Lung (tissue), 13 donors: ENCODE data around the gene TERB2. TPM values are rescaled to one million over a fixed set of nuclear protein-coding genes. Genes with fewer than 3 reads are reported as not detected.

Experiments used
- ATAC-seq: fragments of 200-7000 bp; cut with Tn5 transposase; one replicate; pipeline ENCODE4 v1.9.1; 2020; ENCODE audit warnings: moderate number of reproducible peaks; ENCODE audit not compliant: insufficient read depth, low FRiP score
- DNase-seq, 3 donors: peaks; one replicate each; pipeline ENCODE4 v3.0.0-alpha.2; 2013 to 2017
- H3K27ac ChIP-seq, 2 donors: one replicate each; pipeline ENCODE4 v1.5.1; 2013; ENCODE audit warnings: mild to moderate bottlenecking in 2 of 2, moderate library complexity in 2 of 2, control low read depth in 1 of 2, inconsistent platforms in 1 of 2, low read depth in 1 of 2, low read length in 1 of 2
- H3K27me3 ChIP-seq, 3 donors: one replicate each; pipeline ENCODE4 v1.5.1; 2013; ENCODE audit warnings: low read length in 2 of 3; ENCODE audit not compliant: control insufficient read depth in 3 of 3, insufficient read depth in 3 of 3
- H3K36me3 ChIP-seq, 4 donors: one replicate each; pipeline ENCODE4 v1.5.1; 2013; ENCODE audit warnings: low read length in 4 of 4, mild to moderate bottlenecking in 1 of 4, moderate library complexity in 1 of 4; ENCODE audit not compliant: control insufficient read depth in 4 of 4, insufficient read depth in 4 of 4
- H3K4me1 ChIP-seq, 5 donors: one replicate each; pipeline ENCODE4 v1.5.1; 2013; ENCODE audit warnings: low read length in 5 of 5, mild to moderate bottlenecking in 2 of 5, moderate library complexity in 1 of 5; ENCODE audit not compliant: control insufficient read depth in 5 of 5, insufficient read depth in 5 of 5
- H3K4me3 ChIP-seq: one replicate; pipeline ENCODE4 v1.5.1; 2013; ENCODE audit warnings: mild to moderate bottlenecking, control low read depth, moderate library complexity
- H3K9ac ChIP-seq, 2 donors: one replicate each; pipeline ENCODE4 v1.5.1; 2013; ENCODE audit warnings: low read length in 2 of 2, control low read depth in 1 of 2; ENCODE audit not compliant: insufficient read depth in 1 of 2
- H3K9me3 ChIP-seq, 4 donors: one replicate each; pipeline ENCODE4 v1.5.1; 2013; ENCODE audit warnings: low read length in 3 of 4, mild to moderate bottlenecking in 1 of 4, moderate library complexity in 1 of 4; ENCODE audit not compliant: control insufficient read depth in 4 of 4, insufficient read depth in 3 of 4
- WGBS, 2 donors: extraction: QIAGEN DNeasy Blood & Tissue Kit; methylation state at CpG; one replicate each; pipeline ENCODE4 v1.1.7; 2013; 5-methylcytosine and 5-hydroxymethylcytosine counted together
- polyA plus RNA-seq, 2 donors: library from polyadenylated mRNA; stranded (reverse); fragments of 200-250 nt; gene quantifications; one replicate each; pipeline ENCODE4 v1.2.1, GENCODE V29; 2013
- small RNA-seq: library from RNA; depleted of rRNA; stranded (forward); fragments of <200 nt; gene quantifications from one replicate; pipeline ENCODE3, GENCODE V24; 2014; ENCODE audit warnings: low replicate concordance
- total RNA-seq, 2 donors: library from RNA; depleted of rRNA in 1 of 2; stranded (reverse); fragments of >200 nt in 1 of 2; gene quantifications; one replicate each; pipeline ENCODE4 v1.2.1, GENCODE V29; 2014 to 2021
- TF ChIP-seq, protein P1 (sequence below): IDR thresholded peaks from 2 replicates; pipeline ENCODE4 v1.5.1; 2012; ENCODE audit warnings: mild to moderate bottlenecking; ENCODE audit errors: control extremely low read depth, extremely low read depth
- donor health status: control.
- donor health status: control.
- donor health status: Bipolar disorder and iron deficiency.
- donor health status: healthy.
- donor health status: DM: yes; HTN: yes; CAD: no.

Gene TERB2
- total and polyA plus RNA-seq, 4 donors: not detected

DNA sequence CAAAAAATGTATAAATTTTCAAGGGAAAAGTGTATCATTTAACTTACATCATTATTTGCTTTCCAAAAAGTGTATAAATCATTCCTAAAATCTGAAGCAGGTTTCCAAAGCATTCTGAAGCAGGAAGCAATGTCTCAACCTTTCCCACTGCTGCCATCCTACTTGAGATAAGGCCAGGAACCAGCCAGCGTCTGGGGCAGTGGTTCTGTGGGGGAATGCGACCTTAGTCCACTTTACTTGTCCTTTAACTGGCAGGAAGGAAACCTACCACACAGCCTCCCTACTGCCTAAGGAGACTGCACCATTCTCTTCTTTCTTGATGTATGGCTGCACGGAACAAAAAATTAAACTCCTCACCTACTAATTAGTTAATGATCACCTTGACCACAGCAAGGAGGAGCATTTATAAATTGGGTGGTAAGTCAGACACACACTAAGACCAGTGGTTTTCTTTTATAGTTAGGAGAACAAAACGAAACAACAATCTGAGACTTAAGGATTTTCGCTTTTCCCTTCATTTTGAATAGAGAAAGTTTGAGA is 70.2 kb downstream of the TERB2 start:
- Histone ChIP-seq H3K9ac (no peak overlapping the region), H3K9me3 (no peaks in the 10 kb centered on the region), H3K36me3 (peaks cover 0 to 7% (median under 1%) of the 10 kb centered on the region in 4 donors), H3K4me3 (no peak overlapping the region), H3K27ac (no peak overlapping the region), H3K4me1 (peaks cover 0 to 20% (median 10%) of the 10 kb centered on the region in 5 donors), H3K27me3 (no peaks in the 10 kb centered on the region)
- 76 to 82% methylated on average over 5 of the region's 5 CpGs for WGBS, 2 donors
- DNase-seq (peak in 2 of 3 donors; percentile 20 to 26), ATAC-seq (no peak)
- TF ChIP-seq, protein P1, sequence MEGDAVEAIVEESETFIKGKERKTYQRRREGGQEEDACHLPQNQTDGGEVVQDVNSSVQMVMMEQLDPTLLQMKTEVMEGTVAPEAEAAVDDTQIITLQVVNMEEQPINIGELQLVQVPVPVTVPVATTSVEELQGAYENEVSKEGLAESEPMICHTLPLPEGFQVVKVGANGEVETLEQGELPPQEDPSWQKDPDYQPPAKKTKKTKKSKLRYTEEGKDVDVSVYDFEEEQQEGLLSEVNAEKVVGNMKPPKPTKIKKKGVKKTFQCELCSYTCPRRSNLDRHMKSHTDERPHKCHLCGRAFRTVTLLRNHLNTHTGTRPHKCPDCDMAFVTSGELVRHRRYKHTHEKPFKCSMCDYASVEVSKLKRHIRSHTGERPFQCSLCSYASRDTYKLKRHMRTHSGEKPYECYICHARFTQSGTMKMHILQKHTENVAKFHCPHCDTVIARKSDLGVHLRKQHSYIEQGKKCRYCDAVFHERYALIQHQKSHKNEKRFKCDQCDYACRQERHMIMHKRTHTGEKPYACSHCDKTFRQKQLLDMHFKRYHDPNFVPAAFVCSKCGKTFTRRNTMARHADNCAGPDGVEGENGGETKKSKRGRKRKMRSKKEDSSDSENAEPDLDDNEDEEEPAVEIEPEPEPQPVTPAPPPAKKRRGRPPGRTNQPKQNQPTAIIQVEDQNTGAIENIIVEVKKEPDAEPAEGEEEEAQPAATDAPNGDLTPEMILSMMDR: no peak

DNA sequence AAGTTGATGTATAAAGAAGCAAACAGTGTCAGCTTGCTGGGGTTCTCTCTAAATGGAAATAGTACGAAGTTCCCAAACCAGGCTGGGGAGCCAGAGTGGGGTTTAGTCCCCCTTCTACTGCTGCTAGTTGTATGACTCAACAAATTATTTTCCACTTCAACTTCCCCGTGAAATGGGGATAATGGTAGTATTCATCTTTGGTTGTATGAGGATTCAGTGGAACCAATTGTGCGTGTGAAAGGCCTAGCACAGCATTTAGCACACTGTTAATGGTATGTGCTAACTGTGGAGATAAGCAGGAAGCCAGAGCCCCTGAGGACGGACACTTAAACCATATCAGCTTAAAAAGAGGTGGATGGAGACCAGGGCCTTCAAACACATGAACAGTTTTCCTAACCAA is 70.7 kb downstream of the TERB2 start:
- H3K4me3 ChIP-seq: no peak overlapping the region

More for the DNA sequence above, 70.7 kb downstream of the TERB2 start:
- peaks cover 0 to 7% (median under 1%) of the 10 kb centered on the region in 4 donors for H3K36me3 ChIP-seq
- no peaks in the 10 kb centered on the region for H3K27me3 ChIP-seq
- no peak overlapping the region for H3K27ac ChIP-seq
- WGBS, 2 donors: 86 to 93% methylated on average over 4 of the region's 4 CpGs
- DNase-seq: no peak
- no peak overlapping the region for H3K9ac ChIP-seq
- no peak for ATAC-seq
- H3K9me3 ChIP-seq: no peaks in the 10 kb centered on the region
- H3K4me1 ChIP-seq: peaks cover 0 to 20% (median 10%) of the 10 kb centered on the region in 5 donors
- TF ChIP-seq, protein P1: no peak

Small RNA genes lying within 50 kb of the gene (small RNA-seq; reads per million reads assigned to genes)
- gene RNU1-78P (not detected), gene RNU6-1108P (not detected), gene RNU6-1332P (not detected), gene RNU6-966P (not detected)

Other genes with a start within 250 kb of the TERB2 start
- 1 to 10 TPM; 2.4 to 3.0 TPM for gene PATL2, start 245.4 kb upstream of the TERB2 start, total RNA-seq
- gene PATL2, start 245.4 kb upstream of the TERB2 start, polyA plus RNA-seq: 1 to 10 TPM; 4.4 to 4.8 TPM
- 1,000 to 10,000 TPM; 2,080 to 4,787 TPM for gene B2M, start 245.2 kb upstream of the TERB2 start, total RNA-seq
- gene B2M, start 245.2 kb upstream of the TERB2 start, polyA plus RNA-seq: over 10,000 TPM in 1 of 2 donors, 1,000 to 10,000 TPM in 1; 1,933 to 11,026 TPM
- gene TRIM69, start 220.2 kb upstream of the TERB2 start, total RNA-seq: 10 to 100 TPM; 13.1 to 21.3 TPM
- 10 to 100 TPM; 11.2 to 26.4 TPM for gene TRIM69, start 220.2 kb upstream of the TERB2 start, polyA plus RNA-seq
- 10 to 100 TPM; 17.9 to 18.2 TPM for gene SORD, start 66.5 kb downstream of the TERB2 start, total RNA-seq
- 10 to 100 TPM in 1 of 2 donors, 1 to 10 TPM in 1; 3.5 to 14.9 TPM for gene SORD, start 66.5 kb downstream of the TERB2 start, polyA plus RNA-seq
- 1 to 10 TPM; 2.0 to 3.8 TPM for gene DUOX2, start 157.5 kb downstream of the TERB2 start, total RNA-seq
- gene DUOX2, start 157.5 kb downstream of the TERB2 start, polyA plus RNA-seq: 1 to 10 TPM; 1.0 to 2.1 TPM
- under 1 TPM in 1 of 2 donors, not detected in 1; 0.48 TPM for gene DUOXA2, start 157.6 kb downstream of the TERB2 start, total RNA-seq
- gene DUOXA2, start 157.6 kb downstream of the TERB2 start, polyA plus RNA-seq: under 1 TPM; 0.98 TPM
- 100 to 1,000 TPM in 1 of 2 donors, 10 to 100 TPM in 1; 42.6 to 203 TPM for gene DUOXA1, start 173.2 kb downstream of the TERB2 start, total RNA-seq
- 100 to 1,000 TPM in 1 of 2 donors, 10 to 100 TPM in 1; 86.8 to 129 TPM for gene DUOXA1, start 173.2 kb downstream of the TERB2 start, polyA plus RNA-seq
- 100 to 1,000 TPM in 1 of 2 donors, 10 to 100 TPM in 1; 61.7 to 363 TPM for gene DUOX1, start 173.3 kb downstream of the TERB2 start, total RNA-seq
- gene DUOX1, start 173.3 kb downstream of the TERB2 start, polyA plus RNA-seq: 100 to 1,000 TPM in 1 of 2 donors, 10 to 100 TPM in 1; 70.5 to 160 TPM
- 10 to 100 TPM in 1 of 2 donors, 1 to 10 TPM in 1; 4.6 to 15.9 TPM for gene SHF, start 231.3 kb downstream of the TERB2 start, total RNA-seq
- 1 to 10 TPM; 1.9 to 3.4 TPM for gene SHF, start 231.3 kb downstream of the TERB2 start, polyA plus RNA-seq